Common myeloid progenitor, CD34-positive (primary cell): ENCODE data around the gene SLC6A7.

Experiments used
- CTCF ChIA-PET: fragments of 350-600 bp; sonication (Branson Sonifier 250); formaldehyde crosslinking; loops from one replicate; lab custom pipeline; 2021; ENCODE audit warnings: antibody characterized with exemption; lab: Charles Lee
- POLR2A ChIA-PET: fragments of 350-600 bp; sonication (Branson Sonifier 250); formaldehyde crosslinking; loops from one replicate; lab custom pipeline; 2021; ENCODE audit warnings: antibody characterized with exemption; lab: Charles Lee
- DNase-seq, 3 donors: peaks; one replicate each; pipeline versions ENCODE4 v3.0.0 to v3.0.0-alpha.2; 2013
- H3K27ac ChIP-seq, 2 experiments: 1 replicate in 1 of 2; 2 replicates in 1 of 2; pipeline ENCODE4 v1.7.0; 2013; ENCODE audit warnings: inconsistent platforms in 2 of 2, low read length in 2 of 2, mild to moderate bottlenecking in 2 of 2, low read depth in 1 of 2, moderate library complexity in 1 of 2; ENCODE audit not compliant: severe bottlenecking in 2 of 2, insufficient read depth in 1 of 2, poor library complexity in 1 of 2
- H3K27me3 ChIP-seq, 5 experiments: replicated peaks in 2 of 5; 1 replicate in 3 of 5; 2 replicates in 2 of 5; pipeline versions ENCODE4 v1.6.1 to v1.7.0; 2013; ENCODE audit warnings: low read length in 4 of 5, mild to moderate bottlenecking in 2 of 5, moderate library complexity in 2 of 5, inconsistent platforms in 1 of 5; ENCODE audit not compliant: insufficient read depth in 5 of 5, control insufficient read depth in 4 of 5
- H3K36me3 ChIP-seq, 4 experiments: 1 replicate in 2 of 4; 2 replicates in 2 of 4; pipeline versions ENCODE4 v1.6.1 to v1.7.0; 2013; ENCODE audit warnings: low read length in 3 of 4, control low read depth in 1 of 4, mild to moderate bottlenecking in 1 of 4; ENCODE audit not compliant: control insufficient read depth in 4 of 4, insufficient read depth in 4 of 4
- H3K4me1 ChIP-seq, 4 experiments: 1 replicate in 3 of 4; 2 replicates in 1 of 4; pipeline versions ENCODE4 v1.6.1 to v1.7.1; 2013; ENCODE audit warnings: low read length in 3 of 4, mild to moderate bottlenecking in 3 of 4, control low read depth in 1 of 4, inconsistent platforms in 1 of 4, moderate library complexity in 1 of 4; ENCODE audit not compliant: control insufficient read depth in 4 of 4, insufficient read depth in 4 of 4; ENCODE audit errors: control extremely low read depth in 1 of 4
- H3K4me3 ChIP-seq, 7 experiments: 1 replicate in 4 of 7; 2 replicates in 3 of 7; pipeline versions ENCODE4 v1.5.1 to v1.7.0; 2013; ENCODE audit warnings: mild to moderate bottlenecking in 7 of 7, low read length in 6 of 7, moderate library complexity in 6 of 7, inconsistent platforms in 2 of 7, low read depth in 2 of 7, control low read depth in 1 of 7; ENCODE audit not compliant: insufficient read depth in 4 of 7, control insufficient read depth in 1 of 7; ENCODE audit errors: extremely low read depth in 1 of 7
- H3K9me3 ChIP-seq, 5 experiments: 1 replicate in 4 of 5; 2 replicates in 1 of 5; pipeline versions ENCODE4 v1.6.1 to v1.7.1; 2013; ENCODE audit warnings: low read length in 4 of 5, mild to moderate bottlenecking in 2 of 5, inconsistent platforms in 1 of 5, low read depth in 1 of 5, moderate library complexity in 1 of 5; ENCODE audit not compliant: control insufficient read depth in 4 of 5, insufficient read depth in 2 of 5; ENCODE audit errors: control extremely low read depth in 1 of 5
- WGBS: methylation state at CpG from one replicate; pipeline ENCODE4 v1.1.5; 2013; ENCODE audit not compliant: insufficient coverage; 5-methylcytosine and 5-hydroxymethylcytosine counted together

The SLC6A7 gene

GRCh38 chr5:150156027-150156368, 33.9 kb upstream of the SLC6A7 start:
- POLR2A ChIA-PET, result no interaction called here
- peaks cover 0 to 28% (median 12%) of the 10 kb centered on the region in 4 experiments for H3K4me1 ChIP-seq
- H3K9me3 ChIP-seq, result no peaks in the 10 kb centered on the region
- H3K27ac ChIP-seq, result no peak overlapping the region
- no peak for DNase-seq
- H3K4me3 ChIP-seq, result peak overlapping the region; percentile 9 to 77 (median 50)
- 0% methylated on average over 7 of the region's 9 CpGs for WGBS
- CTCF ChIA-PET, result interaction anchor here (0.6 to 1.4 kb wide), 5 partner anchors 11 to 62 kb away, joined by 3 to 4 read pairs (median 3); no protein-coding TSS in a partner anchor
- no peaks in the 10 kb centered on the region for H3K36me3 ChIP-seq
- peaks cover 0 to 4% (median 0%) of the 10 kb centered on the region in 5 experiments for H3K27me3 ChIP-seq

GRCh38 chr5:150156540-150156939, 33.3 kb upstream of the SLC6A7 start:
- CTCF ChIA-PET, result interaction anchor here (1.0 to 2.1 kb wide), 5 partner anchors 26 to 62 kb away, joined by 3 to 9 read pairs (median 4); no protein-coding TSS in a partner anchor
- POLR2A ChIA-PET, result no interaction called here
- Histone ChIP-seq H3K4me1 (peaks cover 0 to 28% (median 12%) of the 10 kb centered on the region in 4 experiments), H3K4me3 (no peak overlapping the region), H3K27me3 (peaks cover 0 to 4% (median 0%) of the 10 kb centered on the region in 5 experiments), H3K9me3 (no peaks in the 10 kb centered on the region), H3K36me3 (no peaks in the 10 kb centered on the region), H3K27ac (no peak overlapping the region)
- 96% methylated on average over 3 of the region's 4 CpGs for WGBS
- no peak for DNase-seq

- POLR2A ChIA-PET, result no interaction called here
- peaks cover 0 to 4% (median 0%) of the 10 kb centered on the region in 5 experiments for H3K27me3 ChIP-seq
- peaks cover 0 to 30% (median 12%) of the 10 kb centered on the region in 4 experiments for H3K4me1 ChIP-seq
- no peak for DNase-seq
- CTCF ChIA-PET, result interaction anchor here (1.0 to 3.2 kb wide), 9 partner anchors 8 to 109 kb away, joined by 3 to 11 read pairs (median 4); no protein-coding TSS in a partner anchor
- H3K9me3 ChIP-seq, result no peaks in the 10 kb centered on the region
- no peaks in the 10 kb centered on the region for H3K36me3 ChIP-seq
- 90% methylated on average over 2 of the region's 3 CpGs for WGBS
- no peak overlapping the region for H3K4me3 ChIP-seq
- H3K27ac ChIP-seq, result no peak overlapping the region
Measured at GRCh38 chr5:150157168-150157567, 32.7 kb upstream of the SLC6A7 start.

- CTCF ChIA-PET, result interaction anchor here (0.9 to 3.2 kb wide), 12 partner anchors 9 to 110 kb away, joined by 3 to 11 read pairs (median 4); no protein-coding TSS in a partner anchor
- no peaks in the 10 kb centered on the region for H3K36me3 ChIP-seq
- 82% methylated on average over 7 of the region's 12 CpGs for WGBS
- H3K9me3 ChIP-seq, result no peaks in the 10 kb centered on the region
- no peak overlapping the region for H3K4me3 ChIP-seq
- POLR2A ChIA-PET, result no interaction called here
- no peak for DNase-seq
- peaks cover 0 to 36% (median 12%) of the 10 kb centered on the region in 4 experiments for H3K4me1 ChIP-seq
- H3K27me3 ChIP-seq, result peaks cover 0 to 4% (median 0%) of the 10 kb centered on the region in 5 experiments
- H3K27ac ChIP-seq, result no peak overlapping the region
Measured at GRCh38 chr5:150158170-150158949, 31.5 kb upstream of the SLC6A7 start.

GRCh38 chr5:150159031-150159430, 30.8 kb upstream of the SLC6A7 start:
- ChIA-PET CTCF (interaction anchor here (0.9 to 3.2 kb wide), 10 partner anchors 10 to 192 kb away, joined by 3 to 11 read pairs (median 4); no protein-coding TSS in a partner anchor), POLR2A (no interaction called here)
- H3K36me3 ChIP-seq, result no peaks in the 10 kb centered on the region
- peaks cover 0 to 4% (median 0%) of the 10 kb centered on the region in 5 experiments for H3K27me3 ChIP-seq
- peaks cover 0 to 36% (median 12%) of the 10 kb centered on the region in 4 experiments for H3K4me1 ChIP-seq
- 89% methylated on average over 5 of the region's 6 CpGs for WGBS
- H3K9me3 ChIP-seq, result no peaks in the 10 kb centered on the region
- DNase-seq, result no peak
- no peak overlapping the region for H3K4me3 ChIP-seq
- H3K27ac ChIP-seq, result no peak overlapping the region

- peaks cover 0 to 36% (median 14%) of the 10 kb centered on the region in 4 experiments for H3K4me1 ChIP-seq
- ChIA-PET CTCF (interaction anchor here (0.6 to 3.2 kb wide), 8 partner anchors 11 to 191 kb away, joined by 3 to 11 read pairs (median 4); no protein-coding TSS in a partner anchor), POLR2A (no interaction called here)
- no peak overlapping the region for H3K4me3 ChIP-seq
- H3K27ac ChIP-seq, result no peak overlapping the region
- no peaks in the 10 kb centered on the region for H3K9me3 ChIP-seq
- peak in 1 of 3 donors; percentile 14 for DNase-seq
- peaks cover 0 to 4% (median 0%) of the 10 kb centered on the region in 5 experiments for H3K27me3 ChIP-seq
- WGBS, result 87% methylated on average over 4 of the region's 9 CpGs
- no peaks in the 10 kb centered on the region for H3K36me3 ChIP-seq
Measured at GRCh38 chr5:150159741-150160179, 30.1 kb upstream of the SLC6A7 start.
